ENCODE measurements around the gene ADAM30.
"Not testable (repeated sequence)": the region's sequence is repeated elsewhere in the genome, so short reads cannot be mapped to it uniquely, and the experiment has no call there.

The ADAM30 gene

GRCh38 chr1:119873135-119874015, 22.9 kb downstream of the ADAM30 start:
- DNase-seq: peak; percentile 88

DNA sequence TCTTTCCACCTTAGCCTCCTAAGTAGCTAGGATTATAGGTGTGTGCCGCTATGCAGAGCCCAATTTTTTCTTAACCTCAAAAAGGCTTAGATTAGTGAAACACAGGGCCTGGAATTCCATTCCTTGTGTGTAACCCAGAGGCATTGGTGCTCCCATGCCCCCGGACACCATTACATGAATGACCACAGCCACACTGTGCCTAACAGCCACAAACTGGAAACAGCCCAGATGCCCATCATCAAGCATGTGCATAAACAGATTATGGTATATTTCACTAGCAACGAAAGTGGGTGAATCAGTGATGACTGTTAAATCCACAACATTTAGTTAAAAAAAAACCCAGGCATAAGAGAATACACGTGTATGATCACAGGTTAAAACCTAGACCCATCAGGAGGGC, 24.4 kb downstream of the ADAM30 start:
- DNase-seq: no peak

- peak; percentile 81 for DNase-seq
These were observed 25.3 kb downstream of the ADAM30 start for GRCh38 chr1:119870917-119871596.

DNA sequence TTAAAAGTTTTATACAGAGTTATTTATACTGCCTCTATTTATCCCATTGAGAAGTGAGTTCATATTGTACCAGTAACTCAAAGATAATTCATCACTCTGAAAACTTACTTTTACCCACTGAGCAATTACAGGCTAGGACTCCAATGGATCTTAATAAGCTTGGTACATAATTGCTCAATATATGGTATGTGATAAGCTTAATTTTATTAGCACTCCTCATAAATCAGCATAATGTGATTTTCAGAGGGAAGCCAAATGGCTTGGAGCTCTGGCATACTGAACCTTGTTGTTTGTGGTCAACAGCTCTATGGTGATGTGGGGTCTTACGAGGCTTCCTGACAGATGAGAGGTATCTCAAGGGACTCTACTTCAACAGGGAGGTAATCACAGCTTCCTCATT, 26.3 kb downstream of the ADAM30 start:
- DNase-seq: no peak

DNA sequence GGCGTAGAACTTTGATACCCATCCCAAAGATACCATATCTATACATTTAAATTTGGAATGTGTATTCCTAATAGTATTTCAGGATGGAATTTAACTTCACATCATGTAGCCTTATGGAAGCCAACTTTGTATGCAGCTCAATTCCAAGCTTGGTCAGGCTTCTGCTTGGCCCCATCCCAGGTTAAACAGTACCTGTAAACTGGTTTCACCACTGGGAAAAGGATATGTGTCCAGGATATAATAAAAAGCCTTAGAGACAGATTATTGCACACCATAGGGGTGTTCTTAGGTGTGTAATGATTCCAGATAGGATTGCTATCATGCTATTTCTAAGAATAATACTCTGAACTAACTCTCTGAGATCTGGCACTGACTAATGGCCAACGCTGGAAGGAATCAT, 28.1 kb downstream of the ADAM30 start:
- no peak for DNase-seq

- DNase-seq: no peak
These were observed 29.9 kb downstream of the ADAM30 start for GRCh38 chr1:119866451-119866850.

DNA sequence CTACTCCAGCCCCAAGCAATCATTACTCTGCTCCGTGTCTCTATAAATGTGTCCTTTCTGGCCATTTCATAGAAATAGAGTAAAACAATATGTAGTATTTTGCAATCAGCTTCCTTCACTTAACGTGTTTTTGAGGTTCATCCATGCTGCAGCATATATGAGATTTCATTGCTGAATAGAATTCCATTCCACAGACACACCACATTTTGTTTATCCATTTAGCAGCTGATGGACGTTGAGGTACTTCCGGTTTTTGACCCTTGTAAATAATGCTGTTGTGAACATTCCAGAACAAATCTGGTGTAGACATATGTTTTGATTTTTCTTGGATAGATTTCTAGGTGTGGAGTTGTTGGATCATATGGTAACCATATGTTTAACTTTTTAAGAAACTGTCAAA, 30.7 kb downstream of the ADAM30 start:
- DNase-seq: no peak

- DNase-seq: no peak
These were observed 34.0 kb downstream of the ADAM30 start for GRCh38 chr1:119862276-119862675.

DNA sequence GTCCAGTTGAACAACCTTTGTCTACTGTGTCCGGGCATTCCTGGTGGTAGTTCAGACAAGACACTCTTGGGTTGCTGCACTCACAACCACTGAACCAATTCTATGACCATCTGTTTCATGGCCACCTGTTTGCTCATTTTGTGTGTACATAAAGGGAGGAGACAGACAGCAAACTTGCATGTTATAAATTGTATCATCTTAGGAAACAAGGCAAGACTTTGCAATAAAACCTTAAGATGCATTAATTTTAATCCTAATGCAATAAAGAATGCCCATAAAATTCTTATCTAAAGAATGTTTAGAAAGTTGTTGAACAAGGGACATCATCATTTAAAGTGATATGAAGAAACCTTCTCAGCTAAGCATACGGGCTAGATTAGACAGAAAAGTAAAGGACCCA, 34.8 kb downstream of the ADAM30 start:
- DNase-seq: no peak

GRCh38 chr1:119859647-119860046, 36.7 kb downstream of the ADAM30 start:
- DNase-seq: peak; percentile 23

GRCh38 chr1:119858556-119859214, 37.6 kb downstream of the ADAM30 start:
- DNase-seq: not testable (repeated sequence)

GRCh38 chr1:119858126-119858525, 38.2 kb downstream of the ADAM30 start:
- no peak for DNase-seq

DNA sequence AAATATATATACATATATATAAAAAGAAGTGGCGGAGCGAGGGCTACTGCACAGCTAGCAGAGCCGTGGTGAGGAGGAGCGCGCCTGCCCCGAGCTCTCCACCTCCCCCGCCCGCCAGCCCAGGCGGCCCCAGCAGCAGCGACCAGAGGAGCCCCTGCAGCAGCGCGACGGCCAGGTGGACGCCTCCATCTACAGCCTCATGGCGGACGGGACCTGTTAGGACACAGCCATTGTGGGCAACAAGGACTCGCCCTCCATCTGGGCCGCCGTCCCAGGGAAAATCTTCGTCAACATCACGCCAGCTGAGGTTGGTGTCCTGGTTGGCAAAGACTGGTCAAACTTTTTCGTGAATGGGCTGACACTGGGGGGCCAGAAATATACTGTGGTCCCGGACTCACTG, 43.2 kb downstream of the ADAM30 start:
- no peak for DNase-seq

- DNase-seq: not testable (repeated sequence)
These were observed 52.1 kb downstream of the ADAM30 start for GRCh38 chr1:119844206-119844605.

All from kidney glomerular epithelial cell (primary cell).